ENCODE data around the gene FNBP1. TPM values are rescaled to one million over a fixed set of nuclear protein-coding genes. Genes with fewer than 3 reads are reported as not detected.

FNBP1 gene
- total and polyA plus RNA-seq, 10 of the 15 experiments (the other 5 are each of a cell fraction or from before 2014, with no cell fraction given), result 64.5 to 353 (median 179) TPM

DNA sequence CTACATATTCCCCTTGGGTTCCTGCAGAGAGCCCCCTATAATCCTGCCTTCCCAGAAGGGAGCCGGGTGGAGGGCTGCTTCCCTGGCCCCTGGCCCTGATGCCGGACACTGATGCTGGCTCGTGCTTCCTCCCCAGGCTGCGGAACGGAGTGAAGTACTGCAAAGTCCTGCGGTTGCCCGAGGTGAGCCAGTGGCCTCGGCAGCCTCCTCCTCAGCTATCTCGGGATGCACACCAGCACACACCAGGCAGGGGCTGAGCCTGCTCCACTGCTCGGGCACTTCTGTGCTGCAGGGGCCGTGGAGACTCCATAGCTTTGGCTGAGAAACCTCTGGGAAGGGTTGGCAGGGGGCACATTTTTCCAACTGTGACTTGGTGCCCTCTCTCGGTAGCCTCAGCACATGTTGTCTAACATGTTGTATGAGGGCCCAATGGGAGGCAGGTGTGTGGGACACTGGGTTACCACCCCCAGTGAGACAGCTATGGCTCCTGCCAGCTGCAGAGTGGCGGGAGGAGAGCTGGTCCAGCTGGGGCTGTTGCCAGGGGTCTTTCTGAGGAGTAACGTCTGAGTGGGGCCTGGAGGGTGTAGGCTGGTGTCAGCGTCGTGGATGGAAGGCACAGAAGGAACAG, 169.3 kb downstream of the FNBP1 start:
- Histone ChIP-seq H4K20me1 (ENCODE audit: control insufficient read depth, insufficient read depth) (no peaks in the 10 kb centered on the region), H3K79me2 (ENCODE audit: control insufficient read depth, insufficient read depth, low read length) (no peaks in the 10 kb centered on the region), H3K4me2 (ENCODE audit: control insufficient read depth, insufficient read depth) (no peak overlapping the region), H2AFZ (ENCODE audit: control insufficient read depth, low read depth, low read length) (no peak overlapping the region), H3K36me3 (ENCODE audit: control insufficient read depth in 2 of 2, insufficient read depth in 2 of 2, low read length in 1 of 2) (no peaks in the 10 kb centered on the region; a peak in 1 of 4 replicates), H3K27me3 (replicated peaks in 1 of 2; ENCODE audit: control insufficient read depth in 2 of 2, insufficient read depth in 2 of 2, low read length in 1 of 2) (no peaks in the 10 kb centered on the region), H3K9me3 (replicated peaks; ENCODE audit: control insufficient read depth, insufficient read depth, low read length) (no peaks in the 10 kb centered on the region), H3K4me1 (ENCODE audit: control insufficient read depth, insufficient read depth, low read length) (no peaks in the 10 kb centered on the region; the same call in 1 of the 2 replicates), H3K27ac (ENCODE audit: control insufficient read depth, insufficient read depth) (no peak overlapping the region), H3K9ac (ENCODE audit: control insufficient read depth, insufficient read depth, low read length) (no peak overlapping the region), H3K4me3 (no peak overlapping the region)
- TF ChIP-seq SP1 (IDR thresholded peaks at IDR 0.05; ENCODE audit: low read depth, low read length) (no peak), SIN3A (IDR thresholded peaks at IDR 0.05; ENCODE audit: low read depth, low read length) (no peak)
- intact Hi-C loops (cut with micrococcal nuclease; ENCODE audit: unreplicated experiment), result no loop called here
- ChIA-PET CTCF (no interaction called here), RAD21 (ENCODE audit: unreplicated experiment) (no interaction called here), SMC1A (ENCODE audit: uncharacterized antibody, unreplicated experiment) (no interaction called here), POLR2A (interaction anchor here (0.6 kb wide), 1 partner anchor 171 kb away, joined by 4 read pairs; no protein-coding TSS in a partner anchor)
- BruUV-seq (replicated peaks), result no TSS peak
- no peak for ATAC-seq
- DNase-seq (ENCODE audit: low read depth, low spot score), result no peak
- in situ Hi-C loops (cut with MboI), result loop anchor here (10.0 kb wide), 1 partner anchor 371 kb away; no protein-coding TSS in a partner anchor
- WGBS (ENCODE audit: insufficient coverage, insufficient replicate concordance, low lambda C conversion rate, missing lambda C conversion rate), result 97% methylated on average over 15 of the region's 16 CpGs
- FAIRE-seq, result no peak

- ChIA-PET CTCF (no interaction called here), SMC1A (ENCODE audit: uncharacterized antibody, unreplicated experiment) (no interaction called here), RAD21 (ENCODE audit: unreplicated experiment) (no interaction called here), POLR2A (no interaction called here)
- Histone ChIP-seq H3K36me3 (ENCODE audit: control insufficient read depth in 2 of 2, insufficient read depth in 2 of 2, low read length in 1 of 2) (no peaks in the 10 kb centered on the region; a peak in 2 of 4 replicates), H3K27me3 (replicated peaks in 1 of 2; ENCODE audit: control insufficient read depth in 2 of 2, insufficient read depth in 2 of 2, low read length in 1 of 2) (no peaks in the 10 kb centered on the region), H3K9ac (ENCODE audit: control insufficient read depth, insufficient read depth, low read length) (no peak overlapping the region), H3K9me3 (replicated peaks; ENCODE audit: control insufficient read depth, insufficient read depth, low read length) (no peaks in the 10 kb centered on the region), H3K4me1 (ENCODE audit: control insufficient read depth, insufficient read depth, low read length) (no peaks in the 10 kb centered on the region), H2AFZ (ENCODE audit: control insufficient read depth, low read depth, low read length) (no peak overlapping the region), H4K20me1 (ENCODE audit: control insufficient read depth, insufficient read depth) (no peaks in the 10 kb centered on the region), H3K4me2 (ENCODE audit: control insufficient read depth, insufficient read depth) (no peak overlapping the region), H3K79me2 (ENCODE audit: control insufficient read depth, insufficient read depth, low read length) (no peaks in the 10 kb centered on the region), H3K27ac (ENCODE audit: control insufficient read depth, insufficient read depth) (no peak overlapping the region), H3K4me3 (no peak overlapping the region)
- no peak for ATAC-seq
- DNase-seq (ENCODE audit: low read depth, low spot score), result no peak
- WGBS (ENCODE audit: insufficient coverage, insufficient replicate concordance, low lambda C conversion rate, missing lambda C conversion rate), result 97% methylated on average over 10 of the region's 11 CpGs
- FAIRE-seq, result no peak
- TF ChIP-seq SMAD1 (IDR thresholded peaks at IDR 0.05; ENCODE audit: low read depth, partially characterized antibody), result no peak
- TF ChIP-seq, protein P1, sequence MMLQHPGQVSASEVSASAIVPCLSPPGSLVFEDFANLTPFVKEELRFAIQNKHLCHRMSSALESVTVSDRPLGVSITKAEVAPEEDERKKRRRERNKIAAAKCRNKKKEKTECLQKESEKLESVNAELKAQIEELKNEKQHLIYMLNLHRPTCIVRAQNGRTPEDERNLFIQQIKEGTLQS (IDR thresholded peaks at IDR 0.05; ENCODE audit: borderline replicate concordance, extremely low read depth, low read depth, low read length), result no peak
- TF ChIP-seq BRCA1 (IDR thresholded peaks at IDR 0.05; ENCODE audit: low read depth, low read length), result no peak
- no peak for TF ChIP-seq MTA3 (IDR thresholded peaks at IDR 0.05; ENCODE audit: borderline replicate concordance, low read length)
- TF ChIP-seq, protein P2, sequence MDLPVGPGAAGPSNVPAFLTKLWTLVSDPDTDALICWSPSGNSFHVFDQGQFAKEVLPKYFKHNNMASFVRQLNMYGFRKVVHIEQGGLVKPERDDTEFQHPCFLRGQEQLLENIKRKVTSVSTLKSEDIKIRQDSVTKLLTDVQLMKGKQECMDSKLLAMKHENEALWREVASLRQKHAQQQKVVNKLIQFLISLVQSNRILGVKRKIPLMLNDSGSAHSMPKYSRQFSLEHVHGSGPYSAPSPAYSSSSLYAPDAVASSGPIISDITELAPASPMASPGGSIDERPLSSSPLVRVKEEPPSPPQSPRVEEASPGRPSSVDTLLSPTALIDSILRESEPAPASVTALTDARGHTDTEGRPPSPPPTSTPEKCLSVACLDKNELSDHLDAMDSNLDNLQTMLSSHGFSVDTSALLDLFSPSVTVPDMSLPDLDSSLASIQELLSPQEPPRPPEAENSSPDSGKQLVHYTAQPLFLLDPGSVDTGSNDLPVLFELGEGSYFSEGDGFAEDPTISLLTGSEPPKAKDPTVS (IDR thresholded peaks at IDR 0.05; ENCODE audit: low read depth, low read length), result no peak
- intact Hi-C loops (cut with micrococcal nuclease; ENCODE audit: unreplicated experiment) (no loop called here), in situ Hi-C loops (cut with MboI) (loop anchor here (10.0 kb wide), 1 partner anchor 374 kb away; no protein-coding TSS in a partner anchor)
- TSS peak; percentile 24 for BruUV-seq (replicated peaks)
These were observed 171.9 kb downstream of the FNBP1 start for GRCh38 chr9:129871046-129871445.
